Stimulated activated CD4-positive, alpha-beta T cell treated with anti-CD3 and anti-CD28 coated beads, Interleukin-2, amount 100 ng/mL, for 48 hours (primary cell): ENCODE results near the gene BARX2.
A peak's percentile ranks its signal among the peaks of the same experiment; 100 is the strongest.

Experiments
- DNase-seq, 2 donors: peaks; one replicate each; pipeline ENCODE4 v3.0.0-alpha.2; 2020

The BARX2 gene

GRCh38 chr11:129374081-129374992, 1.3 kb upstream of the BARX2 start:
- no peak for DNase-seq

GRCh38 chr11:129374993-129375750, 476 bp upstream of the BARX2 start:
- peak in 1 of 2 donors; percentile 2 for DNase-seq

GRCh38 chr11:129376658-129377341, 1.2 kb downstream of the BARX2 start:
- DNase-seq, result no peak

- no peak for DNase-seq
These were observed 2.1 kb downstream of the BARX2 start for GRCh38 chr11:129377739-129378138.

GRCh38 chr11:129380413-129380812, 4.8 kb downstream of the BARX2 start:
- no peak for DNase-seq

GRCh38 chr11:129382583-129382982, 6.9 kb downstream of the BARX2 start:
- no peak for DNase-seq

- DNase-seq, result no peak
These were observed 7.4 kb downstream of the BARX2 start for GRCh38 chr11:129383060-129383459.

- no peak for DNase-seq
These were observed 7.9 kb downstream of the BARX2 start for GRCh38 chr11:129383502-129383901.

GRCh38 chr11:129384415-129384814, 8.8 kb downstream of the BARX2 start:
- DNase-seq, result no peak

- DNase-seq, result no peak
These were observed 10.2 kb downstream of the BARX2 start for GRCh38 chr11:129385801-129386200.

- no peak for DNase-seq
These were observed 11.2 kb downstream of the BARX2 start for GRCh38 chr11:129386795-129387397.

GRCh38 chr11:129387434-129387833, 11.8 kb downstream of the BARX2 start:
- no peak for DNase-seq

GRCh38 chr11:129388824-129389223, 13.2 kb downstream of the BARX2 start:
- no peak for DNase-seq

- no peak for DNase-seq
These were observed 14.7 kb downstream of the BARX2 start for GRCh38 chr11:129390303-129390821.

GRCh38 chr11:129391360-129391759, 15.7 kb downstream of the BARX2 start:
- no peak for DNase-seq

GRCh38 chr11:129391821-129392220, 16.2 kb downstream of the BARX2 start:
- DNase-seq, result no peak

- DNase-seq, result no peak
These were observed 17.3 kb downstream of the BARX2 start for GRCh38 chr11:129392995-129393394.

GRCh38 chr11:129394709-129395108, 19.1 kb downstream of the BARX2 start:
- DNase-seq, result no peak

GRCh38 chr11:129395432-129395831, 19.8 kb downstream of the BARX2 start:
- DNase-seq, result no peak

GRCh38 chr11:129395883-129396282, 20.2 kb downstream of the BARX2 start:
- DNase-seq, result no peak

GRCh38 chr11:129396454-129396853, 20.8 kb downstream of the BARX2 start:
- DNase-seq, result no peak
